GM13977 (cell line): ENCODE measurements around the gene PLXNB1.
"Not testable (repeated sequence)": the region's sequence is repeated elsewhere in the genome, so short reads cannot be mapped to it uniquely, and the experiment has no call there.

Experiments
- DNase-seq: peaks from one replicate; pipeline ENCODE4 v3.0.0; 2012; ENCODE audit warnings: low spot score
- CTCF ChIP-seq: IDR thresholded peaks from 2 replicates; pipeline ENCODE4 v1.5.1; 2012; ENCODE audit warnings: mild to moderate bottlenecking, control low read depth; ENCODE audit not compliant: insufficient read depth; ENCODE audit errors: extremely low read depth, missing control alignments
- in situ Hi-C: fragments of 300-500 bp; cut with MboI; formaldehyde crosslinking; loops from one replicate; pipeline ENCODE4 v1.12.0; 2022; ENCODE audit warnings: low sequenced_read_pairs, low pct_unique_long_range_greater_than_20kb, mixed read lengths, inconsistent platforms; ENCODE audit not compliant: unreplicated experiment

Gene PLXNB1

GRCh38 chr3:48474619-48475018 lies 44.7 kb upstream of the PLXNB1 start:
- no peak for TF ChIP-seq CTCF
- DNase-seq = no peak
- in situ Hi-C loops = no loop called here

GRCh38 chr3:48474031-48474430 lies 44.1 kb upstream of the PLXNB1 start:
- DNase-seq, in situ Hi-C loops: not testable (repeated sequence)

GRCh38 chr3:48473617-48473952 lies 43.7 kb upstream of the PLXNB1 start:
- in situ Hi-C loops = no loop called here
- no peak for TF ChIP-seq CTCF
- no peak for DNase-seq

- DNase-seq = peak; percentile 93
- TF ChIP-seq CTCF = peak; percentile 45
- in situ Hi-C loops = no loop called here
These were observed 43.2 kb upstream of the PLXNB1 start for GRCh38 chr3:48472923-48473616.

GRCh38 chr3:48472673-48472922 lies 42.7 kb upstream of the PLXNB1 start:
- DNase-seq = no peak
- no peak for TF ChIP-seq CTCF
- in situ Hi-C loops = no loop called here

- no peak for TF ChIP-seq CTCF
- DNase-seq = no peak
- in situ Hi-C loops = no loop called here
These were observed 40.4 kb upstream of the PLXNB1 start for GRCh38 chr3:48470286-48470685.

GRCh38 chr3:48469046-48469915 lies 39.4 kb upstream of the PLXNB1 start:
- in situ Hi-C loops = no loop called here
- TF ChIP-seq CTCF = no peak
- no peak for DNase-seq
